HEK293T (cell line): ENCODE results near the gene HTT.

ENCODE experiments used
- BHLHE40 ChIP-seq: fragments of 450-650 bp; IDR thresholded peaks from 2 replicates; pipeline ENCODE4 v1.6.1; 2016; ENCODE audit warnings: mild to moderate bottlenecking, moderate library complexity, borderline replicate concordance
- CTBP1 ChIP-seq: fragments of 450-650 bp; IDR thresholded peaks from 2 replicates; pipeline ENCODE4 v1.6.1; 2016; ENCODE audit warnings: borderline replicate concordance
- ELF4 ChIP-seq: fragments of 450-650 bp; IDR thresholded peaks from 2 replicates; pipeline ENCODE4 v1.6.1; 2017; ENCODE audit warnings: antibody characterized with exemption
- FOXA1 ChIP-seq: fragments of 450-650 bp; IDR thresholded peaks from 2 replicates; pipeline ENCODE4 v1.6.1; 2016; ENCODE audit warnings: mild to moderate bottlenecking
- FOXM1 ChIP-seq: fragments of 450-650 bp; IDR thresholded peaks from 2 replicates; pipeline ENCODE4 v1.6.1; 2017; ENCODE audit warnings: mild to moderate bottlenecking, borderline replicate concordance
- LEF1 ChIP-seq: fragments of 450-650 bp; IDR thresholded peaks from 2 replicates; pipeline ENCODE4 v1.6.1; 2017; ENCODE audit warnings: mild to moderate bottlenecking, borderline replicate concordance
- SP1 ChIP-seq: fragments of 450-650 bp; IDR thresholded peaks from 2 replicates; pipeline ENCODE4 v1.6.1; 2017
- SUZ12 ChIP-seq: fragments of 450-650 bp; IDR thresholded peaks from 2 replicates; pipeline ENCODE4 v1.6.1; 2016; ENCODE audit warnings: mild to moderate bottlenecking
- TARDBP ChIP-seq: fragments of 450-650 bp; IDR thresholded peaks from 2 replicates; pipeline ENCODE4 v1.6.1; 2016
- ZNF384 ChIP-seq: fragments of 450-650 bp; IDR thresholded peaks from 2 replicates; pipeline ENCODE4 v1.6.1; 2016

- no peak for TF ChIP-seq BHLHE40
- TF ChIP-seq SP1 = no peak
- no peak for TF ChIP-seq FOXM1
- TF ChIP-seq LEF1 = no peak
- no peak for TF ChIP-seq FOXA1
- no peak for TF ChIP-seq TARDBP
- no peak for TF ChIP-seq ZNF384
- TF ChIP-seq ELF4 = no peak
- no peak for TF ChIP-seq SUZ12
- TF ChIP-seq CTBP1 = no peak
Measured at GRCh38 chr4:3235030-3235345, 160.5 kb downstream of the HTT start.
